GM19043 (cell line): ENCODE measurements around the gene TMEM69.

Source experiments
- ATAC-seq: cut with Tn5 transposase; IDR thresholded peaks from one replicate; pipeline ENCODE4 v1.9.1; 2021; ENCODE audit warnings: low read depth; ENCODE audit not compliant: unreplicated experiment

TMEM69 gene, protein sequence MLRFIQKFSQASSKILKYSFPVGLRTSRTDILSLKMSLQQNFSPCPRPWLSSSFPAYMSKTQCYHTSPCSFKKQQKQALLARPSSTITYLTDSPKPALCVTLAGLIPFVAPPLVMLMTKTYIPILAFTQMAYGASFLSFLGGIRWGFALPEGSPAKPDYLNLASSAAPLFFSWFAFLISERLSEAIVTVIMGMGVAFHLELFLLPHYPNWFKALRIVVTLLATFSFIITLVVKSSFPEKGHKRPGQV

DNA sequence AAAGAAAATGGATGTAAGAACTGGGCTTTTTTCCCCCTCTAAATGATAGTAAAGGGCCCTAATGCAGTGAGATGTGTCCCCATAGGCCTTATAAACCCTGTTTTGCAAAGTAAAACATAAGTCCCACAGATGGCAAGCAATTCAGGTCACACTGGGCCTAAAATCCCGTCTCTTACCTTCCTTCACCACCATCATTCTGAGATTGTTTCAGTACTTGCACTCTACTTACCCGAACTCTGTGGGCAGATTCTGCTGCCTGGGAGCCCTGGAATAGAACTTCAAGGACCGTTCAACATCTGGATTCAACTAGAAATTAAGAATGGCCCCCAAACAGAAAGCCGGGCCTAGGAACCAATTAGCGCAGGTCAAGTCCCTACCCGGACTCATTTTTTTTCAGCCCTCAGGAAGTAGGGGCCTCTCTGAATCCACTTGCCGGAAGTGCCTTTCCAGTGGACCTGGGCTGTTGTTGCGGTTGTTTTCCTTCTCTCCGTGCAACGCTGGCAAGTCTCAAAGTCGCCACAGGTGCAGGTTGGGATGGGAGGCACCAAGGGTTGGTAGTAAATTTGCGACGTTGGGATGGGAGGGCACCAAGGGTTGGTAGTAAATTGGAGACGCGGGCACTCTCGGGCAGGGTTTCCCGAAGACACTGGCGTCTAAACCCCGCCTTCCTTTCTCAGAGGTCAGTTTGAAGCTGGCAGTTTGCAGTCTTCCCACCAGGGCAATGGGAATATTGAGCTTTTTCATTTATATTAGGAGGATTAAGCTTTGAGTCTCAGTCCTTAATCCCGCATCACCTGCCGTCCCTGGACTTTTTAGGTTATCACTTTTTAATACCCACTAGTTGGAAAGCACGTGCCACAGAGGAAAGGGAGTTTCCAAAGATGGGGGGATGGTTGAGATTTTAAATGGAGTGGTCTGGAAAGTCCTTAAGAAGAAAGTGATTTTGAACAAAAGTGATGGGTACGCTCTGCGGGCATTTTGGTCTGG lies at the start of gene TMEM69:
TMEM69 (plus strand) TSS at position 428 of the 987 bp plus-strand sequence. CDS start 2,888 bp downstream, outside the sequence.
- ATAC-seq = no peak

- ATAC-seq = no peak
These were observed 47.7 kb upstream of the TMEM69 start for GRCh38 chr1:45640293-45640692.

DNA sequence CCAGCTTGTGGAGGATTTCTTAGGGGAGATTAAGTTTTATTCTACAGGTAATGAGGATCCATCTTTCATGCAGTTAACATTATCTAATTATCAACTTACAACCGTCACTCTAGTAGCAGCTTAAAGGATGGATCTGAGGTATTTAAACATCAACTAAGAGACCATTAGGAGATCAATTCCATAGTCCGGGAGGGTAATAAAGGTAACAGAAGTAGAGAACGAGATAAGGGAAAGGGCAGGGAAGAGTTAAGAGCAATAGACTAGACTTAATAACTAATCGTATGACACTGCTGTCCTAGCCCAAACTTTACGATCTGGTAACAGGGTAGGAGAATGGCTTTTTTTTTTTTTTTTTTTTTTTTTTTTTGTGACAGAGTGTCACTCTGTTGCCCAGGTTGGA lies 44.7 kb upstream of the TMEM69 start:
- no peak for ATAC-seq

DNA sequence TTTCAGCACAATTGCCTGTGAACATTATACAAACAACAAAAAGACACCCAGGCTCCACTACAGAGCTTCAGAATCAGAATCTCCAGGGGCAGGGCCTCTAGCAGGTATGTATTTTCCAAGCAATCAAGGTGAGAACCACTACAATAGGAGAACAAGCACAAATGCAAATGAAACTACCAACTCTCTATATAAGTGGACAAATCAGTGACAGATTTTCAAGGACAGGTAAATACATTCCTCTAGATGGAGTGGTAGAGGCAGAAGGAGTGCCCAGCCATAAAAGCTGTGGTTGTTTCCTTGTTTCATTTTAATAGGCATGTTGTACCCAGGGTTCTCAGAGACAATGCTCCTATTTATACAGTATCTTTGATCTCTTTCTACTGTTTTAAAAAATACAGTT lies 44.0 kb upstream of the TMEM69 start:
- no peak for ATAC-seq

GRCh38 chr1:45644661-45645060 lies 43.3 kb upstream of the TMEM69 start:
- ATAC-seq = no peak

DNA sequence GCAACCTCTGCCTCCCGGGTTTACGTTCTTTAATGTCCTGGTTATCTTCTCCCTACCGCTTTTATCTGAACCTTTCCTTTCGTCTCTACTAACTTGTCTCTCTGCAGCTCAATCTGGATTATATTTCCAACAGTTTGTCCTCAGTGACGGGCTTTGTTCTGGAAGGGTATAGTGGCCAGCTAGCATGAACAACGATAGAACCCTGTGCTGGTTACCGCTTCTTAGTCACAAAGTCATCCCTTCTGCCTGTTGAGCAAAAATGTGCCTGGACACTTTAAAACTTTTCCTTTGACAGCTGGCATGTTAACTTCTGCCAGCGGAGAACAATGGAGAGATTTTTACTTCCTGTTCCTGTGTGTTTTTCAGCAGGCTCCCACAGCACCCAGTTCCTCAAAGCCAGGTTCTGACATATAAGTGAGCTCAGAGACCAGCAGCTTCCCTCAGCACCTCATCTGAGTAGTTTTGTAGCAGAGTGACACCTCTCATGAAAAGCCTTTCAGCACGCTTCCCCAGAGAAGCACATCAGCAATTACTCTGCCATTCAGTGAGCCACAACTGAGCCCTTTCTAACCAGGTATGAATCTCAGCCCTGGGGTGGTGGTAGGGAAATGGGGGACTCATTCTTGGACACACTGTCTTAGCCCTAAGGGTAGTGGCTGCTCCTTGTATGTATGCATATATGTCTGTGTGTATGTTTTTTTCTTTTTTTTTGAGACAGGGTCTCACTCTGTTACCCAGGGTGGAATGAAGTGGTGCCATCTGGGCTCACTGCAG lies 40.5 kb upstream of the TMEM69 start:
- ATAC-seq = no peak

DNA sequence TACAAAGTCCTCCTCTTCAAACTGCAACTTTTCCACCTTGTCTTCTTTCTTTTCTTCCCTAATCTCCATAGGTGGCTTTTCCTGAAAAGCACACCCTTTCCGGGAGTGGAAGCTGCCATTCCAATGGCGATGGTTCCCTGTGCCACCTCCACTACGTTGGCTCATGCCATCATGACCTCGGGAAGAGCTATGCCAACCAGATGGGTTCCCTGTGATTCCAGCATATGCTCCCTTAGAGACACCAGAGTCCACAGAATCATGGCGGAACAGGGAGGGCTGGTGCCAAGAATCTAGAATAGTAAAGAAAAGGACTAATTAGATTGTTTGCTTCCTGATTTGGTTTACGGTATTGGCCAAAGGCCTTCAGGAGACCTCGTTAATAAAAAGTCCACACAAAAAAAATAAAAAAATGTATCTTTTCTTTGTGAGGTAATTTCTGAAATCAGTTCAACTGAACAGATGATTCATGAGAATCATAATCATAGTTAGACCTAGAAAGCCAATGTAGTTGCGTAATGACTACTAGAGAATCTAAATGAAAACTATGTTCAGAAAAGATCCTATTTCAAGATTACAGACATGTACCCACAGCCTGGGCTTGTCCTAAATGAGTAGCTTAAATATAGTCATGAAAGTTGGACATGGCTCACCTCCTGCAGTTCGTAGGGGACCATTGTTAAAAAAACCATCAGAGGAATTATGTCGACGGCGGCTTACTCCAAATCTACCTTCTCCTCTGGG lies 33.3 kb upstream of the TMEM69 start:
- ATAC-seq = no peak

DNA sequence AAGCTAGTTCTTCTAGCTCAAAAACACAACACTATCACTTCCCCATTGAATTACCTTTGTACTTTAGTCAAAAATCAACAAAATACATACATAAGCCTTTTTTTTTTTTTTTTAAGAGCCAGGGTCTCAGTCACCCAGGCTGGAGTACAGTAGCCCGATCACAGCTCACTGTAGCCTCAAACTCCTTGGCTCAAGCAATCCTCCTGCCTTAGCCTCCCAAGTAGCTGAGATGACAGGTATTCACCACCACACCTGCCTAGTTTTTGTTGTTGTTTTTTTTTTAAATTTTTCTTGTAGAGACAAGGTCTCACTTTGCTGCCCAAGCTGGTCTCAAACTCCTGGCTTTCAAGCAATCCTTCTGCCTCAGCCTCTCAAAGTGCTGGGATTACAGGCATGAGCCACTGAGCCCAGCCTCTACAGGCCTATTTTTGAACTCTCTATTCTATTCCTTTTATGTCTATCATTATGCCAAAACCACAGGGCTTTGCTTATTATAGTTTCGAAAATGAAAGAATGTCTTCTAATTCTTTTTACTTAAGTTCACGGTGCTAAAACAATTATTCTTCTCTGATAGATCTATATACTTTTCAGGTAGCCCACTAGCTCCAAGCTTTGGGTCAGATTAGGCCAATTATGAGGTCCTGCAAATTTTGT lies 31.3 kb upstream of the TMEM69 start:
- no peak for ATAC-seq

- ATAC-seq = no peak
These were observed 29.8 kb upstream of the TMEM69 start for GRCh38 chr1:45658171-45658570.

- ATAC-seq = no peak
These were observed 28.8 kb upstream of the TMEM69 start for GRCh38 chr1:45659222-45659621.

- no peak for ATAC-seq
These were observed 27.6 kb upstream of the TMEM69 start for GRCh38 chr1:45660336-45660735.

- ATAC-seq = no peak
These were observed 21.1 kb upstream of the TMEM69 start for GRCh38 chr1:45666836-45667235.

GRCh38 chr1:45667321-45668111 lies 20.5 kb upstream of the TMEM69 start:
- ATAC-seq = no peak

DNA sequence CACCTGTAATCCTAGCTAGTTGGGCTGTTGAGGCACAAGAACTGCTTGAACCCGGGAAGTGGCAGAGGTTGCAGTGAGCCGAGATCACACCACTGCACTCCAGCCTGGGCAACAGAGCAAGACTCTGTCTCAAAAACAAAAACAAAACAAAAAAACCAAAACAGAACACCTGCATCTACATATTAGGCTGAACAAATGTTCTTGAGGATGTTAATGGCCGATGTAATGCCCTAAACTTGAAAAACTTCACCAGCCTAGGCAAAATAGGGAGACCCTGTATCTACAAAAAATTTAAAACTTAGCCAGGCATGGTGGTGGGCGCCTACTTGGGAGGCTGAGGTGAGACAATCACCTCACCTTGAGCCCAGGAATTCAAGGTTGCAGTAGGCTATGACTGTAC lies 19.5 kb upstream of the TMEM69 start:
- no peak for ATAC-seq

DNA sequence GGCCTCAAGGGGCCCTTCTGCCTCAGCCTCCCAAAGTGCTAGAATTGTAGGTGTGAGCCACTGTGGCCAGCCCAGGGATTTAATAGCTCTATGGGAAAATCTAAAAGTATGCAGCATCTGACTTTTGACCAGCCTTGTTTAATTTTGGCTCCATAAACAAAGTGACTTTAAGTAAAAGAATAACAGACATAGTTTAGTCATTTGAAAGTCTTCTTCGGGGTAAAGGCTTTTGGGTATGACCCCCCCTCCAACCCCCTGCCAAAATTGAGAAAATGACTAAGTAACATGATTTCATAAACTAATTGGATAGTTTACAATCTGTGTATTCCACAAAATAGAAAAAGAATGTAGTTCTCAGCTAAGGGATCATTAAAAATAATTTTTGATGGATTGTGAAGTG lies 18.6 kb upstream of the TMEM69 start:
- no peak for ATAC-seq

- no peak for ATAC-seq
These were observed 17.9 kb upstream of the TMEM69 start for GRCh38 chr1:45669859-45670655.

DNA sequence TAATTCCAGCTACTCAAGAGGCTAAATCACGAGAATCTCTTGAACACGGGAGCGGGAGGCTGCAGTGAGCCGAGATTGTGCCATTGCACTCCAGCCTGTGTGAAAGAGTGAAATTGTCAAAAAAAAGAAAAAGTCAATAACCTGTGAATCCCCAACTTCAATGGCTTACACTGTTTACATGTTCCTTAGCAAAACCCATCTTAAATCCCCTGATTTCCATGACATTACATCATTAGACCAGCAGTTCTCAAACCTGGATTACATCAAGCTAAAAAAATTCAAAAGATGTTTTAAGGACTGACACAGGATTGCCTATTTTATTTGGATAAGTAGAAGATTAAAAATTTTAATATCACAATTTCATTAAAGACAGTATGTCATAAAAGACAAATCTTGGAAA lies 14.0 kb upstream of the TMEM69 start:
- no peak for ATAC-seq

DNA sequence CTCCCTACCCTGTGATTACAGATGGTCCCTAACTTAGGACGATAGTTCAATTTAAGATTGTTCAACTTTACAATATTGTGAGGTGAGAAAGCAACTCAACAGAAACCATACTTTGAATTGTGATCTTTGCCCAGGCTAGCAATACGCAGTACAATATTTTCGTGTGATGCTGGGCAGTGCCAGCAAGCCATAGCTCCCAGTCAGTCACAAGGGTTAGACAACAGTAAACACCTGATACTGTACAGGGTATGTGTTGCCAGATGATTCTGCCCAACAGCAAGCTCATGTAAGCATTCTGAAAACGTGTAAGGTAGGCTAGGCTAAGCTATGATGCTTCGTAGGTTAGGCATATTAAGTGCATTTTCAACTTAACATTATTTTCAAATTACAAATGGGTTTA lies 13.5 kb upstream of the TMEM69 start:
- no peak for ATAC-seq
